ENCODE measurements around the gene KDM4C.

The KDM4C gene

DNA sequence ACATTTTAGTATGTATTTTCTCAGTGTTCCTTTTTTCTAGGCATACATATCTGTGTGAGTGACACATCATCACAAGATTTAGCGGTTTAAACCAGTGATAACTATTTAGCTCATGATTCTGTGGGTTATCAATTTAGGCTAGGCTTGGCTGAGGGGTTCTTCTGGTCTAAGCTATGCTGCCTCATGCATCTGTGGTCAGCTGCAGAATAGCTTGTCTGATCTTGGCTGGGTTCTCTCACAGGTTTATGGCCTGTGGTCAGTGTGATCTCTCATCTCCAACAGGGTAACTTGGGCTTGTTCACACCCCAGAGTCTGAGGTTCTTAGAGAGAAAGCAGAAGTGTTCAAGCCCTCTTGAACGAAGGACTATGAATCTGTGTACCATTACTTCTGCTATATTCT lies 363.3 kb downstream of the KDM4C start:
- ChIA-PET POLR2A (no interaction called here), CTCF (no interaction called here)
- no peak for DNase-seq (ENCODE audit: low read depth, low spot score)
- H3K4me3 ChIP-seq (ENCODE audit: low read depth, low read length) = no peak overlapping the region
- TF ChIP-seq, protein P1, sequence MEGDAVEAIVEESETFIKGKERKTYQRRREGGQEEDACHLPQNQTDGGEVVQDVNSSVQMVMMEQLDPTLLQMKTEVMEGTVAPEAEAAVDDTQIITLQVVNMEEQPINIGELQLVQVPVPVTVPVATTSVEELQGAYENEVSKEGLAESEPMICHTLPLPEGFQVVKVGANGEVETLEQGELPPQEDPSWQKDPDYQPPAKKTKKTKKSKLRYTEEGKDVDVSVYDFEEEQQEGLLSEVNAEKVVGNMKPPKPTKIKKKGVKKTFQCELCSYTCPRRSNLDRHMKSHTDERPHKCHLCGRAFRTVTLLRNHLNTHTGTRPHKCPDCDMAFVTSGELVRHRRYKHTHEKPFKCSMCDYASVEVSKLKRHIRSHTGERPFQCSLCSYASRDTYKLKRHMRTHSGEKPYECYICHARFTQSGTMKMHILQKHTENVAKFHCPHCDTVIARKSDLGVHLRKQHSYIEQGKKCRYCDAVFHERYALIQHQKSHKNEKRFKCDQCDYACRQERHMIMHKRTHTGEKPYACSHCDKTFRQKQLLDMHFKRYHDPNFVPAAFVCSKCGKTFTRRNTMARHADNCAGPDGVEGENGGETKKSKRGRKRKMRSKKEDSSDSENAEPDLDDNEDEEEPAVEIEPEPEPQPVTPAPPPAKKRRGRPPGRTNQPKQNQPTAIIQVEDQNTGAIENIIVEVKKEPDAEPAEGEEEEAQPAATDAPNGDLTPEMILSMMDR (IDR thresholded peaks at IDR 0.05; ENCODE audit: insufficient read depth, low read length, missing control alignments) = no peak

DNA sequence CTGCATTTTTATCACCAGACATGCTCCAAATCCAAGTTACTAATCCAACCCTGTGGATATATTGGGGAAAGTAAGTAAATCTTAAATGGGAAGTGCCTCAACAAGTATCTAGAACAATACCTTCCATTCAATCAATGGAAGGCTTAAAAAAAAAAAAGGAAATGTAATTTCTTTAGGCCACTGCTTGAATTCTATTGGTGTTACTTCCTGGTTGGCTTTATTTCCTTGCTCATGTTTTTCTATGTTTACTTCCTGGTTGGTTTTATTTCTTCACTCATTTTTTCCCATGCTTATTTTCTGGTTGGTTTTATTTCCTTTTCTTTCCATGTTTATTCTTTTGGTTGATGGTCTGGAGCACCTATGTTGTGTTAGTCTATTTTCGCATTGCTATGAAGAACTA lies 363.9 kb downstream of the KDM4C start:
- TF ChIP-seq, protein P1 (IDR thresholded peaks at IDR 0.05; ENCODE audit: insufficient read depth, low read length, missing control alignments) = no peak
- CTCF ChIA-PET = no interaction called here
- POLR2A ChIA-PET = no interaction called here
- no peak overlapping the region for H3K4me3 ChIP-seq (ENCODE audit: low read depth, low read length)
- DNase-seq (ENCODE audit: low read depth, low spot score) = no peak

DNA sequence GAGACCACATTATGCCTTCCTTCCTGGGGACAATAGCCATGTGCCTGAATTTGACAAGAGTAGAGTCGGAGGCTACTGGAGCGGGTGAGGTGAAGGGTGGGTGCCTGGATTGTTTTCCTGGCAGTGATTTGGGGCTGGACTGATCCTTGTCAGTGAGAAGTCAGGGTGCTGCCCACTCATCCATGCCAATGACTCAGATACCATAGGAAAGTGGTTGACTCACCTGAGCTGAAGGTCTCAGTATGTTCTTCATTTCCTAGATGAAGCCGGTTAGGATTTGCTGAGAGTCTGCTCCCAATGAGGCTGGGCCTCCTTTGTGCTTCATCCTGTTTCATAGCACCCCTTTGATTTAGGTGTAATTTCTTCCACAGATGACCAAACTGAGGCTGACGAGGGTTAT lies 366.0 kb downstream of the KDM4C start:
- POLR2A ChIA-PET = no interaction called here
- no peak for DNase-seq (ENCODE audit: low read depth, low spot score)

DNA sequence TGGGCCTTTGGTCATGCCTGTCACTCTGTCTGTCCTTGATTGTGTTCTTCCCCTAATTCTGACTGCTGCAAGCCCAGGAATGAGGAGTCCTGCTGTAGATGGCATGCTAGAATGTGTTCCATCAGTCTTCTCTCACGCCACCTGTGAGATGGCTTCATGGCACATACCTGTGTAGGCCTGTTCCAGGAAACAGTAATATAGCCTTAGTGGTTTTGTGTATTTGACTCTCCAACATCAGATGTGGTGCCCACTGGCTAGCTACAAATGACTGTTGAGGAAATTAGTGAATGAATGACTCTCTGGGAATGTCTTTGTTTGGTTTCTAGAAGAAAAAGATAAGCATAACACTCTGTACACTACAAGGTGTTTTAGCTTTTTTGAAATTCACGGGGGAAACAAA lies 367.5 kb downstream of the KDM4C start:
- TF ChIP-seq, protein P1 (IDR thresholded peaks at IDR 0.05; ENCODE audit: insufficient read depth, low read length, missing control alignments) = no peak
- POLR2A ChIA-PET = no interaction called here
- CTCF ChIA-PET = interaction anchor here (1.2 kb wide), 1 partner anchor 72 kb away, joined by 3 read pairs; no protein-coding TSS in a partner anchor
- no peak for DNase-seq (ENCODE audit: low read depth, low spot score)
- H3K4me3 ChIP-seq (ENCODE audit: low read depth, low read length) = no peak overlapping the region

More for the DNA sequence above, 366.0 kb downstream of the KDM4C start:
- TF ChIP-seq, protein P1 (IDR thresholded peaks at IDR 0.05; ENCODE audit: insufficient read depth, low read length, missing control alignments) = no peak
- no peak overlapping the region for H3K4me3 ChIP-seq (ENCODE audit: low read depth, low read length)
- CTCF ChIA-PET = no interaction called here

DNA sequence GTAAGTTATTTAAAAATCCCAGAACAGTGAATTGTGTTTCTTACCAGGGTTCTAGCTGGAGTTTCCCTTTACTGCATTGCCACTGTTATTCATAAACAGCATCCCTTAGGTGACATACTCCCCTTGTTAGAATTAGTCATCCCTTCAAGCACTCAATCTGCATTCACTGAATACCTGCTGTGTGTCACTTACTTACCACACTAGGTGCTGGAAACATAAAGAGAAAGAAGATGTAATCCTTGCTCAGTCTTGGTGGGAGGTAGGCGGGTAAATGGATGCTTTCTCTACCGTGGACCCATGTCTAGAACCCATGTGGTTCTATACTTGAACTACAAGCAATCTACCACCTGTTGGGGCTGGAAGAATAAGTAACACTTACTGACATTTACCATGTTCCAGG lies 371.6 kb downstream of the KDM4C start:
- TF ChIP-seq, protein P1 (IDR thresholded peaks at IDR 0.05; ENCODE audit: insufficient read depth, low read length, missing control alignments) = no peak
- CTCF ChIA-PET = no interaction called here
- H3K4me3 ChIP-seq (ENCODE audit: low read depth, low read length) = no peak overlapping the region
- POLR2A ChIA-PET = no interaction called here
- DNase-seq (ENCODE audit: low read depth, low spot score) = no peak

DNA sequence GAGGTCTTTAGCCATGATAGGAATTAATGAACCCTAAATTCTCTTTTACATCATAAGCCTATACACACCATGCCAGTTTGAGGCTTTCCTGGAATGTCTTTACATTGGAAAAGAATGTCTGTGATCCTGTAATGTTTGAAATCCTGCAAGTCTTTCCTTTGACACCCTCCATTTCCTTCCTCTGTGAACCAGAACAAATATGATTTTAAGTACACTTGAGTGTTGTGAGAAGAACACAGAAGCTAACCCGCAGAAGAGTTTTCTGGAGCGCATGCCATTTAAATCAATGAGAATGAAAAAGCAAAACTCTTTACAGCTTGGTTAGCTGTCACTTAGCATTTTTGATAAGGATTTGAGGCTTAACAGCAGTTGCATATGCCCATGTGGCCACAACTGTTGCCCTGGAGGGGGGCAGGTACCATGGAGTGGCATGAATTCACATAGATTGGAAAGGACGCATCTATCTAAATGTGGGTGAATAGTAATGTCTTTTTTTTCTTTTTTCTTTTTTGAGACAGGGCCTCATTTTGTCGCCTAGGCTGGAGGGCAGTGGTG lies 372.6 kb downstream of the KDM4C start:
- TF ChIP-seq, protein P1 (IDR thresholded peaks at IDR 0.05; ENCODE audit: insufficient read depth, low read length, missing control alignments) = no peak
- DNase-seq (ENCODE audit: low read depth, low spot score) = no peak
- ChIA-PET POLR2A (no interaction called here), CTCF (no interaction called here)
- H3K4me3 ChIP-seq (ENCODE audit: low read depth, low read length) = no peak overlapping the region

Data from AG04449 (cell line).